Measurements from ENCODE around the gene PYGB.

Gene PYGB

GRCh38 chr20:25271486-25272222, 23.8 kb downstream of the PYGB start:
- no peak for DNase-seq (ENCODE audit: low read depth)

- no peak for DNase-seq (ENCODE audit: low read depth)
Measured at GRCh38 chr20:25272223-25273000, 24.5 kb downstream of the PYGB start.

- DNase-seq (ENCODE audit: low read depth): no peak
Measured at GRCh38 chr20:25273046-25273445, 25.2 kb downstream of the PYGB start.

GRCh38 chr20:25273541-25274358, 25.9 kb downstream of the PYGB start:
- no peak for DNase-seq (ENCODE audit: low read depth)

- no peak for DNase-seq (ENCODE audit: low read depth)
Measured at GRCh38 chr20:25274481-25274880, 26.6 kb downstream of the PYGB start.

- DNase-seq (ENCODE audit: low read depth): no peak
Measured at GRCh38 chr20:25274891-25275812, 27.3 kb downstream of the PYGB start.

GRCh38 chr20:25275813-25276532, 28.1 kb downstream of the PYGB start:
- no peak for DNase-seq (ENCODE audit: low read depth)

- DNase-seq (ENCODE audit: low read depth): no peak
Measured at GRCh38 chr20:25276533-25277050, 28.7 kb downstream of the PYGB start.

GRCh38 chr20:25277051-25277801, 29.3 kb downstream of the PYGB start:
- no peak for DNase-seq (ENCODE audit: low read depth)

- DNase-seq (ENCODE audit: low read depth): no peak
Measured at GRCh38 chr20:25277941-25278521, 30.1 kb downstream of the PYGB start.

- DNase-seq (ENCODE audit: low read depth): no peak
Measured at GRCh38 chr20:25278636-25279361, 30.9 kb downstream of the PYGB start.

- no peak for DNase-seq (ENCODE audit: low read depth)
Measured at GRCh38 chr20:25279403-25279802, 31.5 kb downstream of the PYGB start.

- no peak for DNase-seq (ENCODE audit: low read depth)
Measured at GRCh38 chr20:25280051-25280573, 32.2 kb downstream of the PYGB start.

- DNase-seq (ENCODE audit: low read depth): no peak
Measured at GRCh38 chr20:25280574-25281535, 33.0 kb downstream of the PYGB start.

GRCh38 chr20:25281541-25281991, 33.7 kb downstream of the PYGB start:
- DNase-seq (ENCODE audit: low read depth): no peak

GRCh38 chr20:25282034-25282781, 34.3 kb downstream of the PYGB start:
- DNase-seq (ENCODE audit: low read depth): no peak

Measured in activated T-cell treated with anti-CD3 and anti-CD28 coated beads for 24 hours (primary cell).